OCI-LY7 (cell line): Measurements from ENCODE around the gene PSMD2. TPM values are rescaled to one million over a fixed set of nuclear protein-coding genes. Genes with fewer than 3 reads are reported as not detected.

ENCODE experiments used
- BruUV-seq: library from RNA; stranded (reverse); fragments of 400-500 nt; replicated peaks from 2 replicates; lab custom pipeline; 2021; lab: Mats Ljungman, UMichigan
- CTCF ChIA-PET: fragments of 300-600 bp; sonication (Branson Sonifier 250); formaldehyde crosslinking; loops from one replicate; lab custom pipeline; 2022; ENCODE audit warnings: antibody characterized with exemption; ENCODE audit not compliant: unreplicated experiment; lab: Charles Lee
- POLR2A ChIA-PET: fragments of 300-600 bp; sonication (Branson Sonifier 250); formaldehyde crosslinking; loops from one replicate; lab custom pipeline; 2022; ENCODE audit warnings: antibody characterized with exemption; lab: Charles Lee
- DNase-seq: peaks from one replicate; pipeline ENCODE4 v3.0.0-alpha.2; 2015; ENCODE audit warnings: low spot score
- H2AFZ ChIP-seq: fragments of 200-600 bp; sonication (generic), shearing (Covaris generic); 2 replicates; pipeline ENCODE4 v1.6.1; 2014; ENCODE audit warnings: mild to moderate bottlenecking, antibody characterized with exemption, low read length, moderate library complexity
- H3K27ac ChIP-seq: fragments of 200-600 bp; sonication (generic); 2 replicates; pipeline ENCODE4 v1.5.1; 2014; ENCODE audit warnings: mixed run types, low read depth, mild to moderate bottlenecking, moderate library complexity, low read length, inconsistent platforms; ENCODE audit not compliant: poor library complexity, severe bottlenecking
- H3K36me3 ChIP-seq: fragments of 200-600 bp; sonication (generic); 2 replicates; pipeline ENCODE4 v1.6.1; 2014; ENCODE audit warnings: mild to moderate bottlenecking, antibody characterized with exemption, low read length, moderate library complexity, mixed read lengths; ENCODE audit not compliant: insufficient read depth
- H3K4me1 ChIP-seq: fragments of 200-600 bp; sonication (generic); 2 replicates; pipeline ENCODE4 v1.5.1; 2014; ENCODE audit warnings: mild to moderate bottlenecking, low read length; ENCODE audit not compliant: insufficient read depth, poor library complexity, severe bottlenecking
- H3K4me2 ChIP-seq: fragments of 200-600 bp; sonication (generic); 2 replicates; pipeline ENCODE4 v1.6.1; 2014; ENCODE audit warnings: mild to moderate bottlenecking, low read length
- H3K4me3 ChIP-seq: fragments of 200-600 bp; sonication (generic); 2 replicates; pipeline ENCODE4 v1.5.1; 2014; ENCODE audit warnings: mild to moderate bottlenecking, low read depth, low read length; ENCODE audit not compliant: poor library complexity, severe bottlenecking
- H3K79me2 ChIP-seq: fragments of 200-600 bp; sonication (generic); 2 replicates; pipeline ENCODE4 v1.6.1; 2016; ENCODE audit warnings: low read depth, mild to moderate bottlenecking, low read length, moderate library complexity, mixed read lengths; ENCODE audit not compliant: insufficient read depth
- H3K9me2 ChIP-seq: fragments of 200-600 bp; sonication (generic); 2 replicates; pipeline ENCODE4 v1.6.1; 2016; ENCODE audit warnings: mild to moderate bottlenecking, low read length, mixed read lengths; ENCODE audit not compliant: insufficient read depth
- H3K9me3 ChIP-seq: fragments of 200-600 bp; sonication (generic); 2 replicates; pipeline ENCODE4 v1.6.1; 2014; ENCODE audit warnings: mild to moderate bottlenecking, mixed run types, low read length, mixed read lengths
- H4K20me1 ChIP-seq: fragments of 200-600 bp; sonication (generic); 2 replicates; pipeline ENCODE4 v1.6.1; 2014; ENCODE audit warnings: mild to moderate bottlenecking, antibody characterized with exemption, low read length, moderate library complexity, mixed read lengths; ENCODE audit not compliant: insufficient read depth
- EZH2phosphoT487 ChIP-seq: fragments of 200-600 bp; sonication (generic); IDR thresholded peaks from 2 replicates; pipeline ENCODE4 v1.6.1; 2018; ENCODE audit warnings: low read depth, borderline replicate concordance, mild to moderate bottlenecking, mixed run types, antibody characterized with exemption, low read length, moderate library complexity, mixed read lengths
- intact Hi-C: fragments of 100-400 bp; cut with micrococcal nuclease; formaldehyde crosslinking; loops from one replicate; pipeline ENCODE4 v1.10.0; 2022; ENCODE audit not compliant: unreplicated experiment
- total RNA-seq, 2 experiments: library from RNA; depleted of rRNA in 1 of 2; stranded (reverse); fragments of >200 nt in 1 of 2; shearing (Covaris generic) in 1 of 2; gene quantifications; 2 replicates each; pipeline ENCODE4 v1.2.3, GENCODE V29; 2014 to 2022
- TF ChIP-seq, protein P1 (sequence below): fragments of 200-600 bp; sonication (generic); conservative IDR thresholded peaks from 2 replicates; pipeline ENCODE4 v1.5.1; 2014; ENCODE audit warnings: mild to moderate bottlenecking, antibody characterized with exemption, low read length, moderate library complexity, mixed read lengths

The PSMD2 gene
- total RNA-seq, 2 experiments from 2014 or later: 158 to 219 TPM

DNA sequence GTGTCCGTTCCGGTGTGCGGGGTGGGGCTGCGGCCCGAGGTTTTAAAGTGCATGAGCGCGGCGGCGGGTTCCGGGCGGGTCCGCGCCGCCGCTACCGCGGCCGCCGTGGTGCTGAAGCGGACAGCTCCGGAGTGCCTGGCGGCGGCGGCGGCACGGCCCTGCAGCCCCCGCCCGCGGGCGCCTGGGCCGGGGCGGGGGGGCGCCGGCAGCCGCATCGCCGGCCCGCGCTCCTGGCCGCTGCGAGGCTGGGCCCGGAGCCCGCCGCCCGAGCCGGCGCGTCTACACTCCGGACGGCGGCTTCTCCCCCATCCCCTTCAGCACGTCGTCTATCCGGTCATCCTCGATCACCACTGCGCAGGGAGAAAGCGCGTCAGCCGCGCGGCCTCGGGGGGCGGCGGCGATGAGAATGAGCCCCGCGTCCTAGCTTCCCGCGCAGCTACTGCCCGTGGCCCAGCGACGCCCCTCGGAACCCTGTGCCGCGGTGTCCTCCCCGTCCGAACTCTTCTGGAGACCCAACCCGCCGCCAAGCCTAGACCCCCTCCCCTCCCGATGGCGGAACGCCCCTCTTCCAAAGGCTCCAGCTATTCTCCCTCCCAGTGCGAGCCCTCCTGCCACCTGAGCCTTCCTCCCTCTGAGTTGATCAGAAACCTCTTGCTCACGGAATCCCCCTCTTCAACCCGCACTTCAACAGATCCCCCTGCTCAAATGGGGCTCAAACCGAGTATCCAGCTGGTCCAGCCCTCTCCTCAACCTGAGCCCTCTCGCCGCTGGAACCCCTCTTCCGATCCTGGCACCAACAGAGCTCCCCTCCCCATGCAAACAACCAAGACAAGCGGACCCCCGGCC lies 38.9 kb upstream of the PSMD2 start:
- ChIA-PET POLR2A (interaction anchor here (0.6 kb wide), 1 partner anchor 9 kb away, joined by 3 read pairs; no protein-coding TSS in a partner anchor), CTCF (interaction anchor here (0.6 kb wide), 1 partner anchor 242 kb away, joined by 3 read pairs; no protein-coding TSS in a partner anchor)
- H2AFZ ChIP-seq: no peak overlapping the region
- no TSS peak for BruUV-seq
- H3K4me3 ChIP-seq: no peak overlapping the region
- DNase-seq: no peak
- H4K20me1 ChIP-seq: no peaks in the 10 kb centered on the region
- H3K79me2 ChIP-seq: no peaks in the 10 kb centered on the region
- intact Hi-C loops: no loop called here
- H3K9me2 ChIP-seq: no peaks in the 10 kb centered on the region
- no peaks in the 10 kb centered on the region for H3K36me3 ChIP-seq
- H3K4me1 ChIP-seq: peaks cover 3% of the 10 kb centered on the region
- H3K4me2 ChIP-seq: peak overlapping the region; percentile 80; the same call in 1 of the 2 replicates
- TF ChIP-seq EZH2phosphoT487: no peak
- TF ChIP-seq, protein P1, sequence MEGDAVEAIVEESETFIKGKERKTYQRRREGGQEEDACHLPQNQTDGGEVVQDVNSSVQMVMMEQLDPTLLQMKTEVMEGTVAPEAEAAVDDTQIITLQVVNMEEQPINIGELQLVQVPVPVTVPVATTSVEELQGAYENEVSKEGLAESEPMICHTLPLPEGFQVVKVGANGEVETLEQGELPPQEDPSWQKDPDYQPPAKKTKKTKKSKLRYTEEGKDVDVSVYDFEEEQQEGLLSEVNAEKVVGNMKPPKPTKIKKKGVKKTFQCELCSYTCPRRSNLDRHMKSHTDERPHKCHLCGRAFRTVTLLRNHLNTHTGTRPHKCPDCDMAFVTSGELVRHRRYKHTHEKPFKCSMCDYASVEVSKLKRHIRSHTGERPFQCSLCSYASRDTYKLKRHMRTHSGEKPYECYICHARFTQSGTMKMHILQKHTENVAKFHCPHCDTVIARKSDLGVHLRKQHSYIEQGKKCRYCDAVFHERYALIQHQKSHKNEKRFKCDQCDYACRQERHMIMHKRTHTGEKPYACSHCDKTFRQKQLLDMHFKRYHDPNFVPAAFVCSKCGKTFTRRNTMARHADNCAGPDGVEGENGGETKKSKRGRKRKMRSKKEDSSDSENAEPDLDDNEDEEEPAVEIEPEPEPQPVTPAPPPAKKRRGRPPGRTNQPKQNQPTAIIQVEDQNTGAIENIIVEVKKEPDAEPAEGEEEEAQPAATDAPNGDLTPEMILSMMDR: no peak
- H3K27ac ChIP-seq: no peak overlapping the region
- no peaks in the 10 kb centered on the region for H3K9me3 ChIP-seq

DNA sequence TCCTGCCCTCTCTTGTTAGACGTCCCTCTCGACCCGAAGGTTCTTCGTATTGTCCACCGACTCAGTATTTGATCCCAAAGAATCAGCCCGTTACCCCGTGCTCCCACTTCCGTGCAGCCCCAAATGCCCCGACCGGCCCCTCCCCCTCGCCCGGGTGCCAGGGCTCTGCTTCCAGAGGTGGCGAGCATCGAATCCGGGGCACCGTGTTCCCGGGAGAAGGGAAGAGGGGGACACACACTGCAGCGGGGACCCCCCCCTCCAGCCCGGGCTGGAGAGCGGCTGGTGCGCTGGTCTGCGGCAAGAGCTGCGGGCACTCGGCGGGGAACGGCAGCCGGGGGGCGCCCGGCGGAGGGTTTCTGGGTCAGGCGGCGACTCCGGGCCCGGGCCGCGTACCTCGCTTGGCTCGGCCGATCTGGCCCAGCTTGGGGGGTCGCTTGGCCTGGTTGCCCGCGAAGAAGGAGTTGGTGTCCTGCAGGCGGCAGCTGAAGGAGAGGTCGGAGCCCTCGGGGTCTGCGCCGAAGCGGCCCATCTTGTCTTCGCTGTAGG lies 38.2 kb upstream of the PSMD2 start:
- DNase-seq: no peak
- no peaks in the 10 kb centered on the region for H4K20me1 ChIP-seq
- intact Hi-C loops: no loop called here
- 0 out of 2 replicates have a peak, but pooled peaks have one; percentile 46 for TF ChIP-seq EZH2phosphoT487
- TF ChIP-seq, protein P1: no peak
- H3K79me2 ChIP-seq: no peaks in the 10 kb centered on the region
- ChIA-PET CTCF (interaction anchor here (0.6 kb wide), 1 partner anchor 243 kb away, joined by 3 read pairs; no protein-coding TSS in a partner anchor), POLR2A (interaction anchor here (0.6 kb wide), 1 partner anchor 9 kb away, joined by 3 read pairs; no protein-coding TSS in a partner anchor)
- no peak overlapping the region for H2AFZ ChIP-seq
- peak overlapping the region; percentile 80 for H3K4me2 ChIP-seq
- H3K9me2 ChIP-seq: no peaks in the 10 kb centered on the region
- BruUV-seq: no TSS peak
- H3K4me1 ChIP-seq: peaks cover 3% of the 10 kb centered on the region
- peak overlapping the region; percentile 53 for H3K4me3 ChIP-seq
- no peak overlapping the region for H3K27ac ChIP-seq
- no peaks in the 10 kb centered on the region for H3K9me3 ChIP-seq
- H3K36me3 ChIP-seq: no peaks in the 10 kb centered on the region
